Cardiac muscle cell (in vitro differentiated cells and primary cell): ENCODE results near the gene CLEC18B. TPM values are rescaled to one million over a fixed set of nuclear protein-coding genes. Genes with fewer than 3 reads are reported as not detected.
"Not testable (repeated sequence)": the region's sequence is repeated elsewhere in the genome, so short reads cannot be mapped to it uniquely, and the experiment has no call there.

ENCODE experiments used
- DNase-seq, 2 donors: peaks; one replicate each; pipeline versions ENCODE4 v3.0.0 to v3.0.0-alpha.2; 2010 to 2017; ENCODE audit warnings: low read depth in 1 of 2, low spot score in 1 of 2
- H3K27ac ChIP-seq: fragments of 200-600 bp; sonication (generic); 2 replicates; pipeline ENCODE4 v1.5.1; 2016
- H3K27me3 ChIP-seq: fragments of 200-600 bp; sonication (generic); 2 replicates; pipeline ENCODE4 v1.6.0; 2016; ENCODE audit warnings: control low read depth
- H3K36me3 ChIP-seq: fragments of 200-600 bp; sonication (generic); 2 replicates; pipeline ENCODE4 v1.5.1; 2016; ENCODE audit warnings: control low read depth
- H3K4me1 ChIP-seq: fragments of 200-600 bp; sonication (generic); 2 replicates; pipeline ENCODE4 v1.8.1; 2017; ENCODE audit warnings: low read depth, mild to moderate bottlenecking, mixed run types
- H3K4me3 ChIP-seq: fragments of 200-600 bp; sonication (generic); 2 replicates; pipeline ENCODE4 v1.5.1; 2016; ENCODE audit warnings: mild to moderate bottlenecking
- H3K9me3 ChIP-seq: fragments of 200-600 bp; sonication (generic); 2 replicates; pipeline ENCODE4 v1.5.1; 2017; ENCODE audit warnings: low read depth, mild to moderate bottlenecking, control low read depth
- polyA plus RNA-seq: library from polyadenylated mRNA; unstranded; fragments of >200 nt; fragmentation: Nextera tagmentation; extraction: Ambion mirVana; gene quantifications from 2 replicates; pipeline ENCODE4 v1.2.1, GENCODE V29; 2016
- total RNA-seq: library from RNA; depleted of rRNA; stranded (reverse); fragments of >200 nt; gene quantifications from 2 replicates; pipeline ENCODE4 v1.2.3, GENCODE V29; 2016
- TF ChIP-seq, protein P1 (sequence below): IDR thresholded peaks from 2 replicates; pipeline ENCODE4 v1.5.1; 2012; ENCODE audit warnings: low read depth, mild to moderate bottlenecking, low read length

Gene CLEC18B
- total and polyA plus RNA-seq, 2 experiments from 2014 or later, result 1.2 to 1.7 TPM

DNA sequence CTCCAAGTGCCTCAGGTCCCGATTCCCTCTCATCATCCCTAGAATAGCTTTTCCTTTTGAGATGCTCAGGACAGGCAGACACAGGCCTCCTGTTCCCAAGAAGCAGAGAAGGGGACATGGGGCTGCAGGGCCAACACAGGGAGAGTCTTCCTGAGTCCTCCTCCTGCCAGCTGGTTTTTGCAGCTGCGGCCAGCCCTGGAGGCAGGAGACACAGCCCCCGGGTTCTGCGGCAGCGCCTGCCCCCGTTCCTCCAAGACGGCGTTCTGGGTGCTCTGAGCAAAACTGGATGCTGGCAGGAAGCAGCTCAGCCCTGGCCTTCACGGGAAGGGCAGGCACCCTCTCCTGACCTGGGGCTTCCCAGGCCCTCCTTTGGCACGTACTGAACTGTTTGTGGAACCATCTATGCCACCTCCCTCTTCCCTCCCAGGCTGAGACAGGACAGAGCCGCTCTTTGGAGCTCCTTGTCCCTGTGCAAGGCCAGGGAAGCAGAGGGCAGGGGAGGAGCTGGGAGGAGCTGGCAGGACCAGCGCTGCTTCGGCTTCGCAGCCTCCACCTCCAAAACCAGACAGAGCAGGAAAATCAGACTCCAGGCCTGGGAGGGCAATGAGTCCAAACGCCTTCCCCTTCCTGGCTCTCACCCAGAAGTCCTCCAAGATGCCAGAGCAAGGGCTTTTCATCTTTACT is 22.9 kb downstream of the CLEC18B start:
- H3K4me3 ChIP-seq, H3K27me3 ChIP-seq, H3K9me3 ChIP-seq, H3K36me3 ChIP-seq, H3K27ac ChIP-seq, H3K4me1 ChIP-seq: not testable (repeated sequence)
- DNase-seq, result peak in 1 of 2 donors; percentile 3

DNA sequence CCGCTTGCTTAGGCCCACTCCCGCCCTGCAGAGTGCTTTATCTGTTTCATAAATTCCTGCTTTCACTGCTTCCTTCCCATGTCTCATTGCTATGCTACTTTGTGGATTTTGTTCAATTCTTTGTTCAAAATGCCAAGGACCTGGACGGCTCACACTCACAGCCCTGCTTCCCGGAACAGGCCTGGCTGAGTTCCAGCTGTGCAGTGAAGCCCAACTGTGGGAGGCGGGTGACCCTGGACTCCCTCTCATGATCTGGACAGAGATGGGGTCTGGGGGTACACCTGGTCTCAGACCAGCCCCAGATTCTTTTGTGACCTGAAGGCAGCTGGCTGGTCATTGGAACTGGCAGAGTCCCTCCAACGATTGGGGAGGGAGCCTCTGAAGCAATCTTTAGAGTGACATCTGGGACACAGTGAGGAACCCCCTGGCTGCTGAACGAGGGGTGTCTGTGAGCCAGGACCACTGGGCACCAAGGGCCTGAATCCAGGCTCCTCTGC is 24.7 kb downstream of the CLEC18B start:
- not testable (repeated sequence) for H3K4me1 ChIP-seq, H3K4me3 ChIP-seq, H3K27me3 ChIP-seq, H3K27ac ChIP-seq, H3K36me3 ChIP-seq, H3K9me3 ChIP-seq
- DNase-seq, result peak in 1 of 2 donors; percentile 64

DNA sequence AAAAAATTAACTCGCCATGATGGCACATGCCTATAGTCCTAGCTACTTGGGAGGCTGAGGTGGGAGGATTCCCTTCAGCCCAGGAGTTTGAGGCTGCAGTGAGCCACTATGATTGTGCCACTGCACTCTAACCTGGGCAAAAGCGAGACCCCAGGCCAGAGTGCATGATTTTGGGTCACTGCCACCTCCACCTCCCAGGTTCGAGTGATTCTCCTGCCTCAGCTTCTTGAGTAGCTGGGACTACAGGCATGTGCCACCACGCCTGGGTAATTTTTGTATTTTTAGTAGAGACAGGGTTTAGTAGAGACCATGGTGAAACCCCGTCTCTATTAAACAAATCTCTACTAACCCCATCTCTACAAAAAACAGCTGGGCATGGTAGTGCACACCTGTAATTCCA is 26.7 kb downstream of the CLEC18B start:
- H3K9me3 ChIP-seq, H3K4me3 ChIP-seq, H3K36me3 ChIP-seq, DNase-seq, H3K27me3 ChIP-seq, H3K27ac ChIP-seq, H3K4me1 ChIP-seq: not testable (repeated sequence)

DNA sequence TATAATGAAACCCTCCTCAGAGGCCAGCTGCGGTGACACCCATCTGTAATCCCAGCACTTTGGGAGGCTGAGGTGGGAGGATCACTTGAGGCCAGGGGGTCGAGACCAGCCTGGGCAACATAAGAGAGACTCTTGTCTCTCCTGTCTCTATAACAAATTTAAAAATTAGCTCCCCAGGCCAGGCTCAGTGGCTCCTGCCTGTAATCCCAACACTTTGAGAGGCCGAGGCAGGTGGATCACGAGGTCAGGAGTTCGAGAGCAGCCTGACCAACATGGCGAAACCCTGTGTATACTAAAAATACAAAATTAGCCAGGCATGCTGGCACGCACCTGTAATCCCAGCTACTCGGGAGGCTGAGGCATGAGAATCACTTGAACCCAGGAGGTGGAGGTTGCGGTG is 27.1 kb downstream of the CLEC18B start:
- H3K9me3 ChIP-seq, DNase-seq: not testable (repeated sequence)

DNA sequence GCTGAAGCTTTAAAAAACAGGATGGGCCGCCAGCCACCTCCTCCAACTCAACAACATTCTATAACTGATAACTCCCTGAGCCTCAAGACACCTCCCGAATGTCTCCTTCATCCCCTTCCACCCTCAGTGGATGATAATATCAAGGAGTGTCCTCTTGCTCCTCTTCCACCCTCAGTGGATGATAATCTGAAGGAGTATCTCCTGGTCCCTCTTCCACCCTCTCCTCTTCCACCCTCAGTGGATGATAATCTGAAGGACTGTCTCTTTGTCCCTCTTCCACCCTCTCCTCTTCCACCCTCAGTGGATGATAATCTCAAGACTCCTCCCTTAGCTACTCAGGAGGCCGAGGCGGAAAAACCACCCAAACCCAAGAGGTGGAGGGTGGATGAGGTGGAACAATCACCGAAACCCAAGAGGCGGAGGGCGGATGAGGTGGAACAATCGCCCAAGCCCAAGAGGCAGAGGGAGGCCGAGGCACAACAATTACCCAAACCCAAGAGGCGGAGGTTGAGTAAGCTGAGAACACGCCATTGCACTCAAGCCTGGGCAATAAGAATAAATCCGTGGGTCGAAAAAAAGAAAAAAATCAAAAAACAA is 29.7 kb downstream of the CLEC18B start:
- DNase-seq, H3K4me3 ChIP-seq, H3K27me3 ChIP-seq, H3K4me1 ChIP-seq, H3K9me3 ChIP-seq, H3K36me3 ChIP-seq, H3K27ac ChIP-seq: not testable (repeated sequence)

More for the DNA sequence above, 27.1 kb downstream of the CLEC18B start:
- H3K4me1 ChIP-seq, H3K4me3 ChIP-seq, H3K27ac ChIP-seq, H3K27me3 ChIP-seq, H3K36me3 ChIP-seq: not testable (repeated sequence)

DNA sequence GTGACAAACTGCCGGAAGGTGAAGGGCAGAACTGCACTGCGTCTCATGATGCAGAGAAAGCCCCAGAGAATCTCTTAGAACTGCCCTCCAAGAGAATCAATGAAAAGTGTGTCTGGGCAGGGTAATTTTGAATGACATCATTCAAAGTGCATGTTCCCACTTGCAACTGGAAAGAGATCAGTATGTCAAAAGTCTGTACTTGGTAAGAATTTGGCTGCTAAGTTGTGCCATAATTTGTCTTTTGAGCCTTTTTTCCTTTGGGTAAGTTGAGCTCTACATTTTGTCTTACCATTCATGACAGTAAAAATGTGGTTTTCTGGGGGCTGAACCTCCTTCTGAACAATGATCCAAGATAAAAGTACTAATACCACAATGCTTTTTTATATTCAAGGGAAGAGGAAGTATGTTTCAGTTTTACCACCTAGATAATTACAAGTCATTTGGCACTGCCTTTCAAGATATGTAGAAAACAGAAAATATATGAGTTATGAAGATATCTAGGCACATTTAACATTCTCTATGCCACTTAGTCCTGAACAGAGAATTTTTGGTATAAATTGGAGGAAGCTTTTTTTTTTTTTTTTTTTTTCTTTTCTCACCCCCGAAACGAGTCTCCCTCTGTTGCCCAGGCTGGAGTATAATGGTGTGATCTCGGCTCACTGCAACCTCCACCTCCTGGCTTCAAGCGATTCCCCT is 38.8 kb downstream of the CLEC18B start:
- not testable (repeated sequence) for H3K27ac ChIP-seq, DNase-seq, H3K9me3 ChIP-seq, H3K4me3 ChIP-seq, H3K4me1 ChIP-seq, H3K27me3 ChIP-seq, H3K36me3 ChIP-seq

DNA sequence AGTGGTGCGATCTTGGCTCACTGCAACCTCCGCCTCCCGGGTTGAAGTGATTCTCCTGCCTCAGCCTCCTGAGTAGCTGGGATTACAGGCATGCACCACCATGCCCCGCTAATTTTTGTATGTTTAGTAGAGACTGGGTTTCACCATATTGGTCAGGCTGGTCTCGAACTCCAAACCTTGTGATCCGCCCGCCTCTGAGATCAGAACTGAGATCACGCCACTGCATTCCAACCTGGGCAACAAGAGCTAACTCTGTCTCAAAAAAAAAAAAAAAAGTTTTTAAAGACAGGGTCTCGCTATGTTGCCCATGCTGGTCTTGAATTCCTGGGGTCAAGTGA is 47.5 kb downstream of the CLEC18B start:
- H3K9me3 ChIP-seq, H3K27ac ChIP-seq, H3K36me3 ChIP-seq, DNase-seq, H3K27me3 ChIP-seq, H3K4me3 ChIP-seq, H3K4me1 ChIP-seq: not testable (repeated sequence)

DNA sequence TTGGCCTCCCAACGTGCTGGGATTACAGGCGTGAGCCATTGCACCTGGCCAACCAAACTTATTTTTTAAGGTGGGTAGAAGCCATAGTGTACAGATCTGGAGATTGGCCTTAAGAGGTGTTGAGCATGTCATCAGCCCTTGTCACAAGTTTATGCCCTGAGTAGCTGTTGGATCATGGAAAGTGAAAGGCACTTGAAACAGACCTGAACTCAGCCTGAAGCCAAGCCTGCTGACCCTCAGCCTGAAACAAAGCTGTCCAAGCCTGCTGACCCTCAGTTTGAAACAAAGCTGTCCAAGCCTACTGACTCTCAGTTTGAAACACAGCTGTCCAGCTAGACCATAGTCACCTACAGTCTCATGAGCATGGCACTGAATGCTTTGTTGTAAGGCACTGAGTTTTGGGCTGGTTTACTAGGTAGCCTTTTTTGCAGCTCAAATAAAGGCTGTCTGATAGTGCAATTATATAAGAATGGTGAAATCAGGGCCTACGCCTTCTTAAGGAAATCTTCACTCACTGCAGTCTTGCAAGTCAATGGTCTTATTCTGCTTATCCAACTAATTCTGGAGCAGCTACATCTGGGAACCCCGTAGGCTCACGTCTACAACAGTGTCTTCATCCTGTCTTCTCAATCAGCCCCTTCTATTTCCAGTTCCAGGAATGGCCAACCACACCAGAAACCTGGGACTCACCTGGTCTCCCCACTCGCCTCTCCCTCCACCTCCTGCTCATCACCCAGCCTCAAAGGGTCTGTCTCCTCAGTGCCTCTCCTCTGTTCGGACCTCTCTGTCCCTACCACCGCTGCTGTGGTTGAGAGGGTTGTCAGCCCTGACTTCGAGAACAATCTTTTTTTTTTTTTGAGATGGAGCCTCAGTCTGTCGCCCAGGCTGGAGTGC is 48.1 kb downstream of the CLEC18B start:
- Histone ChIP-seq H3K27ac (no peak overlapping the region), H3K36me3 (no peaks in the 10 kb centered on the region), H3K4me1 (no peaks in the 10 kb centered on the region), H3K27me3 (no peaks in the 10 kb centered on the region), H3K4me3 (no peak overlapping the region), H3K9me3 (no peaks in the 10 kb centered on the region)
- TF ChIP-seq, protein P1, sequence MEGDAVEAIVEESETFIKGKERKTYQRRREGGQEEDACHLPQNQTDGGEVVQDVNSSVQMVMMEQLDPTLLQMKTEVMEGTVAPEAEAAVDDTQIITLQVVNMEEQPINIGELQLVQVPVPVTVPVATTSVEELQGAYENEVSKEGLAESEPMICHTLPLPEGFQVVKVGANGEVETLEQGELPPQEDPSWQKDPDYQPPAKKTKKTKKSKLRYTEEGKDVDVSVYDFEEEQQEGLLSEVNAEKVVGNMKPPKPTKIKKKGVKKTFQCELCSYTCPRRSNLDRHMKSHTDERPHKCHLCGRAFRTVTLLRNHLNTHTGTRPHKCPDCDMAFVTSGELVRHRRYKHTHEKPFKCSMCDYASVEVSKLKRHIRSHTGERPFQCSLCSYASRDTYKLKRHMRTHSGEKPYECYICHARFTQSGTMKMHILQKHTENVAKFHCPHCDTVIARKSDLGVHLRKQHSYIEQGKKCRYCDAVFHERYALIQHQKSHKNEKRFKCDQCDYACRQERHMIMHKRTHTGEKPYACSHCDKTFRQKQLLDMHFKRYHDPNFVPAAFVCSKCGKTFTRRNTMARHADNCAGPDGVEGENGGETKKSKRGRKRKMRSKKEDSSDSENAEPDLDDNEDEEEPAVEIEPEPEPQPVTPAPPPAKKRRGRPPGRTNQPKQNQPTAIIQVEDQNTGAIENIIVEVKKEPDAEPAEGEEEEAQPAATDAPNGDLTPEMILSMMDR, result no peak
- DNase-seq, result no peak
